WTC11 (cell line): ENCODE data around the gene PTCHD4. TPM values are rescaled to one million over a fixed set of nuclear protein-coding genes. Genes with fewer than 3 reads are reported as not detected.

Source experiments
- FOXJ3 ChIP-seq: sonication (generic); formaldehyde crosslinking; IDR thresholded peaks from 2 replicates; pipeline ENCODE4 v1.9.0; 2021; ENCODE audit warnings: missing genetic modification reagents, mild to moderate bottlenecking, borderline replicate concordance
- FOXP1 ChIP-seq: sonication (generic); formaldehyde crosslinking; IDR thresholded peaks from 2 replicates; pipeline ENCODE4 v1.8.0; 2022; ENCODE audit warnings: missing genetic modification reagents, mild to moderate bottlenecking, moderate library complexity, borderline replicate concordance
- HMGA2 ChIP-seq: fragments of 250-450 bp; sonication (Bioruptor Pico); IDR thresholded peaks from 2 replicates; pipeline ENCODE4 v1.4.0; 2021; ENCODE audit warnings: mild to moderate bottlenecking, moderate library complexity
- MAX ChIP-seq: sonication (generic); formaldehyde crosslinking; IDR thresholded peaks from 2 replicates; pipeline ENCODE4 v1.8.0; 2022; ENCODE audit warnings: mild to moderate bottlenecking, missing genetic modification reagents
- SMAD3 ChIP-seq: sonication (generic); formaldehyde crosslinking; IDR thresholded peaks from 2 replicates; pipeline ENCODE4 v1.8.0; 2022; ENCODE audit warnings: missing genetic modification reagents, mild to moderate bottlenecking, borderline replicate concordance
- ZNF423 ChIP-seq: fragments of 250-450 bp; sonication (Bioruptor Pico); IDR thresholded peaks from 2 replicates; pipeline ENCODE4 v2.1.2; 2022; ENCODE audit warnings: mild to moderate bottlenecking, moderate library complexity
- total RNA-seq: library from RNA; stranded (reverse); gene quantifications from 3 replicates; pipeline ENCODE4 v1.2.3, GENCODE V29; 2021

The PTCHD4 gene
- total RNA-seq, 1 experiment from 2014 or later: 1.6 TPM

GRCh38 chr6:48061265-48061990 lies 49.6 kb downstream of the PTCHD4 start (continued):
- TF ChIP-seq MAX (CRISPR knock-in tag) (no peak), SMAD3 (no peak), HMGA2 (no peak), ZNF423 (CRISPR knock-in tag) (no peak), FOXJ3 (CRISPR knock-in tag) (no peak), FOXP1 (no peak)
